Fibroblast of peridontal ligament (primary cell): ENCODE results near the gene TTC28.
A peak's percentile ranks its signal among the peaks of the same experiment; 100 is the strongest.

Source experiments
- DNase-seq: peaks from one replicate; pipeline ENCODE4 v3.0.0-alpha.2; 2010; ENCODE audit errors: extremely low read depth

The TTC28 gene

GRCh38 chr22:28006271-28006670, 673.4 kb downstream of the TTC28 start:
- DNase-seq: peak; percentile 38

- no peak for DNase-seq
Observed at GRCh38 chr22:28005513-28005912, 674.1 kb downstream of the TTC28 start.

GRCh38 chr22:28004021-28004420, 675.6 kb downstream of the TTC28 start:
- no peak for DNase-seq

- no peak for DNase-seq
Observed at GRCh38 chr22:28002863-28003565, 676.6 kb downstream of the TTC28 start.

GRCh38 chr22:28002181-28002700, 677.4 kb downstream of the TTC28 start:
- DNase-seq: peak; percentile 37

GRCh38 chr22:28001171-28001835, 678.3 kb downstream of the TTC28 start:
- no peak for DNase-seq

- no peak for DNase-seq
Observed at GRCh38 chr22:28000361-28000760, 679.3 kb downstream of the TTC28 start.

- no peak for DNase-seq
Observed at GRCh38 chr22:27999876-28000275, 679.8 kb downstream of the TTC28 start.

GRCh38 chr22:27998511-27999410, 680.9 kb downstream of the TTC28 start:
- DNase-seq: no peak

GRCh38 chr22:27997538-27997937, 682.1 kb downstream of the TTC28 start:
- DNase-seq: peak; percentile 53

- no peak for DNase-seq
Observed at GRCh38 chr22:27996981-27997380, 682.7 kb downstream of the TTC28 start.

GRCh38 chr22:27996529-27996925, 683.1 kb downstream of the TTC28 start:
- no peak for DNase-seq

GRCh38 chr22:27995801-27996528, 683.7 kb downstream of the TTC28 start:
- no peak for DNase-seq

GRCh38 chr22:27994481-27995331, 684.9 kb downstream of the TTC28 start:
- DNase-seq: no peak

- DNase-seq: no peak
Observed at GRCh38 chr22:27993774-27994350, 685.8 kb downstream of the TTC28 start.

GRCh38 chr22:27993201-27993635, 686.4 kb downstream of the TTC28 start:
- DNase-seq: no peak

GRCh38 chr22:27992294-27993165, 687.1 kb downstream of the TTC28 start:
- DNase-seq: no peak

GRCh38 chr22:27991586-27992293, 687.9 kb downstream of the TTC28 start:
- DNase-seq: no peak
